NCI-H2227 (cell line): Measurements from ENCODE around the gene COL6A2.
"Not testable (repeated sequence)": the region's sequence is repeated elsewhere in the genome, so short reads cannot be mapped to it uniquely, and the experiment has no call there.

Source experiments
- DNase-seq: peaks from one replicate; lab custom pipeline; 2025; ENCODE audit not compliant: unreplicated experiment; lab: John Stamatoyannopoulos, UW

COL6A2 gene

DNA sequence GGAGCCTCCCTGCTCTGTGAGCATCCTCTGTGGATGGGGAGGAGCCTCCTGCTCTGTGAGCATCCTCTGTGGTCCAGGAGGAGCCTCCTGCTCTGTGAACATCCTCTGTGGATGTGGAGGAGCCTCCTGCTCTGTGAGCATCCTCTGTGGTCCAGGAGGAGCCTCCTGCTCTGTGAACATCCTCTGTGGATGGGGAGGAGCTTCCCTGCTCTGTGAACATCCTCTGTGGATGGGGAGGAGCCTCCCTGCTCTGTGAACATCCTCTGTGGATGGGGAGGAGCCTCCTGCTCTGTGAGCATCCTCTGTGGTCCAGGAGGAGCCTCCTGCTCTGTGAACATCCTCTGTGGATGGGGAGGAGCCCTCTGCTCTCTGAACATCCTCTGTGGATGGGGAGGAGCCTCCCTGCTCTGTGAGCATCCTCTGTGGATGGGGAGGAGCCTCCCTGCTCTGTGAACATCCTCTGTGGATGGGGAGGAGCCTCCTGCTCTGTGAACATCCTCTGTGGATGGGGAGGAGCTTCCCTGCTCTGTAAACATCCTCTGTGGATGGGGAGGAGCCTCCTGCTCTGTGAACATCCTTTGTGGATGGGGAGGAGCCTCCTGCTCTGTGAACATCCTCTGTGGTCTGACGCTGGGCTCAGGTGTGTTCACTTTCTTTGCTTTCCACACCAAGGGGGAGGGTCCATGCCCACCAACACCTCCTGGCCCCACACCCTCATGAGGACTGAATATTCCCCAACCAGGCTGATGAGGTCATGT is 72.7 kb downstream of the COL6A2 start:
- not testable (repeated sequence) for DNase-seq

DNA sequence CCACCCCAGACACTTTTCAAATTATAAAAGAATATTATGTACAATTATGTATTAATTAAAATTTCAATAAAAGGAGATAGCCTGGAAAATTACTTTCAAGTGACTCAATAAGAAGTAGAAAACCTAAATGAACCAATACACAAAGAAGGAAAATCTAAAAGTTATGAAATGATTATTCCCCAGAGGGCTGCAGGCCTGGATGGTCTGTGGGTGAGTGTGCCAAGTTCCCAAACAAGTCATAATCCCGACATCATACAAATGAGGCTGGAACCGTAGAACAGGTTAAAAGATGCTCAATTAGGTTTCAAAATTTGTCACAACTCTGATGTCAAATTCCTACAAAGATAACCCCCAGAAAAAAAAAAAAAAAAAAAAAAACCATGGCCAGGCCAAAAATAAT is 73.7 kb downstream of the COL6A2 start:
- no peak for DNase-seq

DNA sequence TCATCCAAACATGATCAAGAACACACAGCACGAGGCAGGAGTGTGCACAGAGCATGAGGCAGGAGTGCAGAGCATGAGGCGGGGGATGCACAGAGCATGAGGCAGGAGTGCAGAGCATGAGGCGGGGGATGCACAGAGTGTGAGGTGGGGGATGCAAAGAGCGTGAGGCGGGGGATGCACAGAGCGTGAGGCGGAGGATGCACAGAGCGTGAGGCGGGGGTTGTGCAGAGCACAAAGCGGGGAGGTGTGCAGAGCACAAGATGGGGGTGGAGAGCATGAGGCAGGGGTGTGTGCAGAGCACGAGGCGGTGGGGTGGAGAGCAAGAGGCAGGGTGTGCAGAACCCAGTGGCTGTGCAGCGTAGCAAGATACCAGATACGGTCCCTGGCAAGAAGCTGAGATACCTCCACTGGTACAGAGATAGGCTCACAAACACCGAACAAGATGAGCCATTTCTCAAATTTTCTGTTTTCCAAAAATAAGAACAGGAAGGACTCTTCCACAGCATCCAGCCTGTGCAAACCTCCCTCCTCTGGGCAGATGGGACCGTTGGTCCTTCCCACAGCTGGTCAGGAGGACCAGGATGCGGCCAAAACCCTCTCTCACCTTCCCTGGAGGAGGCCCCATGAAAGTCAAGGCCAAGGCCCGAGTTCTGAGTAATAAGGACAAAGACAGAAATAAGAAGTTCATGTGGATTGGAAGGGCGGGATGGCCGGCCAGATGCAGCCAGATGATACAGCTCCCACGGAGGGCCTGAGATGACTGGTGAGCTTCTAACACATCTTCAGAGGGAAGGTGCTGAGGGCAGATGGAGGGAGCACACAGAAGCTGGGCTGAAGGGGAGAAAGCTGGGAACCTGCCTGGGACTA is 74.3 kb downstream of the COL6A2 start:
- no peak for DNase-seq

DNA sequence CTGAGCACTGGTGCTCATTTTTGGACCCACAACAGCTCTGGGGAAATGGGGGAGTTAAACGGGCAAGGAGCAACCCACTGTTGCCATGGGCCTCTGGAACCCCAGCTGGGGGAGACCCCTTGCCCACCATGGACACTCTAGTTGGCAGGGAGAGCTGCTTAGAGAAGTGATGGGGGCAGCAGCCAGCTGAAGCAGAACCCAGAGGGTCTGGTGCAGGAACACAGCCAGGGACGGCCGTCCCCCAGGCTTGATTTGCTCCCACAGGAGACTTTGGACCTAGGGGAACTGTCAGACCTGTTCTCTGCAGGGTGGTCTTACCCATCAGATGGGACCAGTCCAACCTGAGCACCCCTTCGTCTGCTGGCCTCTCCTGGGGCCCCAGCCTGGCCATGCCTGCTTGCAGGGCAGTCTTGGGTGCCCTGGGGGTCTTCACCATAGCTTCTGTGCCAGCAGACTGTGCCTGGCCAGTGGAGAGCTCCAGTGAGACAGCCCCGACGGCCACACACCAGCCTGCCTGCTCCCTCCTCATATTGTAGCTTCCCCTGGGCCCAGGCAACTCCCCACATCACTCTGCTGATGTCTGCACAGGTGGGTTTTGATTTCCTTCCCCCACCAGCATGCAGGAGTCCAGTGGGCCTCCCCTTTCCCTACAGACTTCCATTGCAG is 75.1 kb downstream of the COL6A2 start:
- DNase-seq, result no peak

DNA sequence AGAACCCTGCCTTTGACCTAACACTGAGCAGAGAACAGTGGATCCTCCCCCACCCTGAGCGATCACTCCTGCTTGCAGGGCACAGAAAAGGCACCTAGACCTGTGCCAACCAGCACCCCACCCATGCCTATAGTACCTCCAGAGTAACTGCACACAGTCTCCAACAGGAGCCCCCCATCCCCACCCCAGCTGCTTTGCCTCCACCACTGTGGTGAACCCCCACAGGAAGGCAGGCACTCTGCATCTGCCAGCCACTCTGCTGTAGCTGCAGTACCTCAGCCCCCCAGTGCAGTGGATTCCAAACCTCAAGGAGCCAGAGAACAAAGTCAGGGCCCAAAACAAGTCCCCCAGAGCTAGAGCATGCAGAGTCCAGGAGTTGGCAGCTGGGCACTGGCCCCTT is 75.7 kb downstream of the COL6A2 start:
- DNase-seq, result no peak

DNA sequence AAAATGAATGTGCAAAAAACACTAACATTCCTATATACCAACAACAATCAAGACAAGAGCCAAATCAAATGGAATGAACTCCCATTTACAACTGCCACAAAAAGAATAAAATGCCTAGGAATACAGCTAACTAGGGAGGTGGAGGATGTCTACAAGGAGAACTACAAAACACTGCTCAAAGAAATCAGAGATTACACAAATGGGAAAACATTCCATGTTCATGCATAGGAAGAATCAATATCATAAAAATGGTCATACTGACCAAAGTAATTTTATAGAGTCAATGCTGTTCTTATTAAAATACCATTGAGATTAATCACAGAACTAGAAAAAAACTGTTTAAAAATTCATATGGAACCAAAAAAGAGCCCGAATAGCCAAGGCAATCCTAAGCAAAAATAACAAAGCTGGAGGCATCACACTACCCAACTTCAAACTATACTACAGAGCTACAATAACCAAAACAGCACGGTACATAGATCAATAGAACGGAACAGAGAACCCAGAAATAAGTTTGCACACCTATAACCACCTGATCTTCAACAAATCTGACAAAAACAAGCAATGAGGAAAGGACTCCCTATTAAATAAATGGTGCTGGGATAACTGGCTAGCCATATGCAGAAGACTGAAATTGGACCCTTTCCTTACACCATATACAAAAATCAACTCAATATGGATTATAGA is 78.7 kb downstream of the COL6A2 start:
- not testable (repeated sequence) for DNase-seq

DNA sequence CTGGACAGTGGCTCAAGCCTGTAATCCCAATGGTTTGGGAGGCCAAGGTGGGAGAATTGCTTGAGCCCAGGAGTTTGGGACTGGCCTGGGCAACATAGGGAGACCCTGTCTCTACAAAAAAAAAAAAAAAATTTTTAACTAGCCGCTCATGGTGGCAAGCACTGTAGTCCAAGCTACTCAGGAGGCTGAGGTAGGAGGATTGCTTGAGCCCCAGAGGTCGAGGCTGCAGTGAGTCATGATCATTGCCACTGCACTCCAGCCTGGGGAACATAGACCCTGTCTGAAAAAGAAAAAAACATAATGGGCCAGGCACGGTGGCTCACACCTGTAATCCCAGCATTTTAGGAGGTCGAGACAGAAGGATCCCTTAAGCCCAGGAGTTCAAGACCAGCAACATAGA is 81.0 kb downstream of the COL6A2 start:
- no peak for DNase-seq
